ENCODE results near the gene TFR2. TPM values are rescaled to one million over a fixed set of nuclear protein-coding genes. Genes with fewer than 3 reads are reported as not detected.

Gene TFR2
- total and polyA plus RNA-seq, 2 of the 13 experiments (the other 11 are each of a cell fraction or from before 2014, with no cell fraction given), result 36.9 to 64.2 TPM

DNA sequence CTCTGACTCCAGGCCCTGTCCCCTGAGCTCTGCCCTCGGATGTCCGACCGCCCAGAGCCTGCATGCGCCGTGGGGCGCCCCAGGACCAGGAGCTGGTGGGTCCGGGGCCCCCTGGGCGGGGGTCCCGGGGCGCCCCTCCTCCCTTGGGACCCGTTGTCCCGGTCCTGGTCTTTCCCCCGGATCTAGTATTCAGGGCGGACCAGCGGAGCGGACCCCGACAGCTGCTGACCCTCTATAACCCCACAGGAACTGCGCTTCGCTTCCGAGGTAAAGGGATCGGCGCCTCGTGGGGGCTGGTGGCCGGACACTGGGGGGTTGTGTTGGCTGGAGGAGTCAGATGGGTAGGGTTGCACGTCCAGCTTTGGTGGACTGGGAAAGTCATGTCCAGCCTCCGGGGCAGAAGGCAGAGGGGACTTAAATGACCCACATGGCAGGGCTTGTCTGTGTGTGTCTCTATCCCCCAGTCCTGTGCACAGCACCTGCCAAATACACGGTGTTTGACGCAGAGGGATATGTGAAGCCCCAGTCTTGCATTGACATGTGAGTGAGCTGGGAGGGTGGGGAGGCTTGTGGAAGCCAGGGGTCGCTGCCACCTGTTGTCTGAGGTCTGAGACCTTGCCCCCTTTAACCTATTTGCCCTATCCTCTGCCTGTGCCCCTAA lies 28.5 kb downstream of the TFR2 start (continued):
- TF ChIP-seq, protein P1, sequence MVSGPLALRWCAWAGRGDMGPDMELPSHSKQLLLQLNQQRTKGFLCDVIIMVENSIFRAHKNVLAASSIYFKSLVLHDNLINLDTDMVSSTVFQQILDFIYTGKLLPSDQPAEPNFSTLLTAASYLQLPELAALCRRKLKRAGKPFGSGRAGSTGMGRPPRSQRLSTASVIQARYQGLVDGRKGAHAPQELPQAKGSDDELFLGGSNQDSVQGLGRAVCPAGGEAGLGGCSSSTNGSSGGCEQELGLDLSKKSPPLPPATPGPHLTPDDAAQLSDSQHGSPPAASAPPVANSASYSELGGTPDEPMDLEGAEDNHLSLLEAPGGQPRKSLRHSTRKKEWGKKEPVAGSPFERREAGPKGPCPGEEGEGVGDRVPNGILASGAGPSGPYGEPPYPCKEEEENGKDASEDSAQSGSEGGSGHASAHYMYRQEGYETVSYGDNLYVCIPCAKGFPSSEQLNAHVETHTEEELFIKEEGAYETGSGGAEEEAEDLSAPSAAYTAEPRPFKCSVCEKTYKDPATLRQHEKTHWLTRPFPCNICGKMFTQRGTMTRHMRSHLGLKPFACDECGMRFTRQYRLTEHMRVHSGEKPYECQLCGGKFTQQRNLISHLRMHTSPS (CRISPR knock-in tag; IDR thresholded peaks at IDR 0.05; ENCODE audit: low read depth), result no peak
- TF ChIP-seq MYNN (CRISPR knock-in tag; IDR thresholded peaks at IDR 0.05; ENCODE audit: low read depth), result no peak
- no peak for TF ChIP-seq ZFP36L2 (CRISPR knock-in tag; IDR thresholded peaks at IDR 0.05)
- no peak for TF ChIP-seq FOXJ3 (CRISPR knock-in tag; IDR thresholded peaks at IDR 0.05; ENCODE audit: borderline replicate concordance)
- TF ChIP-seq, protein P2, sequence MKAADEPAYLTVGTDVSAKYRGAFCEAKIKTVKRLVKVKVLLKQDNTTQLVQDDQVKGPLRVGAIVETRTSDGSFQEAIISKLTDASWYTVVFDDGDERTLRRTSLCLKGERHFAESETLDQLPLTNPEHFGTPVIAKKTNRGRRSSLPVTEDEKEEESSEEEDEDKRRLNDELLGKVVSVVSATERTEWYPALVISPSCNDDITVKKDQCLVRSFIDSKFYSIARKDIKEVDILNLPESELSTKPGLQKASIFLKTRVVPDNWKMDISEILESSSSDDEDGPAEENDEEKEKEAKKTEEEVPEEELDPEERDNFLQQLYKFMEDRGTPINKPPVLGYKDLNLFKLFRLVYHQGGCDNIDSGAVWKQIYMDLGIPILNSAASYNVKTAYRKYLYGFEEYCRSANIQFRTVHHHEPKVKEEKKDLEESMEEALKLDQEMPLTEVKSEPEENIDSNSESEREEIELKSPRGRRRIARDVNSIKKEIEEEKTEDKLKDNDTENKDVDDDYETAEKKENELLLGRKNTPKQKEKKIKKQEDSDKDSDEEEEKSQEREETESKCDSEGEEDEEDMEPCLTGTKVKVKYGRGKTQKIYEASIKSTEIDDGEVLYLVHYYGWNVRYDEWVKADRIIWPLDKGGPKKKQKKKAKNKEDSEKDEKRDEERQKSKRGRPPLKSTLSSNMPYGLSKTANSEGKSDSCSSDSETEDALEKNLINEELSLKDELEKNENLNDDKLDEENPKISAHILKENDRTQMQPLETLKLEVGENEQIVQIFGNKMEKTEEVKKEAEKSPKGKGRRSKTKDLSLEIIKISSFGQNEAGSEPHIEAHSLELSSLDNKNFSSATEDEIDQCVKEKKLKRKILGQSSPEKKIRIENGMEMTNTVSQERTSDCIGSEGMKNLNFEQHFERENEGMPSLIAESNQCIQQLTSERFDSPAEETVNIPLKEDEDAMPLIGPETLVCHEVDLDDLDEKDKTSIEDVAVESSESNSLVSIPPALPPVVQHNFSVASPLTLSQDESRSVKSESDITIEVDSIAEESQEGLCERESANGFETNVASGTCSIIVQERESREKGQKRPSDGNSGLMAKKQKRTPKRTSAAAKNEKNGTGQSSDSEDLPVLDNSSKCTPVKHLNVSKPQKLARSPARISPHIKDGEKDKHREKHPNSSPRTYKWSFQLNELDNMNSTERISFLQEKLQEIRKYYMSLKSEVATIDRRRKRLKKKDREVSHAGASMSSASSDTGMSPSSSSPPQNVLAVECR (CRISPR knock-in tag; IDR thresholded peaks at IDR 0.05; ENCODE audit: borderline replicate concordance), result no peak
- TF ChIP-seq, protein P3, sequence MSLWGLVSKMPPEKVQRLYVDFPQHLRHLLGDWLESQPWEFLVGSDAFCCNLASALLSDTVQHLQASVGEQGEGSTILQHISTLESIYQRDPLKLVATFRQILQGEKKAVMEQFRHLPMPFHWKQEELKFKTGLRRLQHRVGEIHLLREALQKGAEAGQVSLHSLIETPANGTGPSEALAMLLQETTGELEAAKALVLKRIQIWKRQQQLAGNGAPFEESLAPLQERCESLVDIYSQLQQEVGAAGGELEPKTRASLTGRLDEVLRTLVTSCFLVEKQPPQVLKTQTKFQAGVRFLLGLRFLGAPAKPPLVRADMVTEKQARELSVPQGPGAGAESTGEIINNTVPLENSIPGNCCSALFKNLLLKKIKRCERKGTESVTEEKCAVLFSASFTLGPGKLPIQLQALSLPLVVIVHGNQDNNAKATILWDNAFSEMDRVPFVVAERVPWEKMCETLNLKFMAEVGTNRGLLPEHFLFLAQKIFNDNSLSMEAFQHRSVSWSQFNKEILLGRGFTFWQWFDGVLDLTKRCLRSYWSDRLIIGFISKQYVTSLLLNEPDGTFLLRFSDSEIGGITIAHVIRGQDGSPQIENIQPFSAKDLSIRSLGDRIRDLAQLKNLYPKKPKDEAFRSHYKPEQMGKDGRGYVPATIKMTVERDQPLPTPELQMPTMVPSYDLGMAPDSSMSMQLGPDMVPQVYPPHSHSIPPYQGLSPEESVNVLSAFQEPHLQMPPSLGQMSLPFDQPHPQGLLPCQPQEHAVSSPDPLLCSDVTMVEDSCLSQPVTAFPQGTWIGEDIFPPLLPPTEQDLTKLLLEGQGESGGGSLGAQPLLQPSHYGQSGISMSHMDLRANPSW (CRISPR knock-in tag; IDR thresholded peaks at IDR 0.05; ENCODE audit: borderline replicate concordance), result no peak
- no peak for TF ChIP-seq RCOR2 (CRISPR knock-in tag; IDR thresholded peaks at IDR 0.05)
- peak; percentile 27; the same call in 1 of the 2 replicates for TF ChIP-seq SMC3 (IDR thresholded peaks at IDR 0.05; ENCODE audit: low read length)
- TF ChIP-seq, protein P4, sequence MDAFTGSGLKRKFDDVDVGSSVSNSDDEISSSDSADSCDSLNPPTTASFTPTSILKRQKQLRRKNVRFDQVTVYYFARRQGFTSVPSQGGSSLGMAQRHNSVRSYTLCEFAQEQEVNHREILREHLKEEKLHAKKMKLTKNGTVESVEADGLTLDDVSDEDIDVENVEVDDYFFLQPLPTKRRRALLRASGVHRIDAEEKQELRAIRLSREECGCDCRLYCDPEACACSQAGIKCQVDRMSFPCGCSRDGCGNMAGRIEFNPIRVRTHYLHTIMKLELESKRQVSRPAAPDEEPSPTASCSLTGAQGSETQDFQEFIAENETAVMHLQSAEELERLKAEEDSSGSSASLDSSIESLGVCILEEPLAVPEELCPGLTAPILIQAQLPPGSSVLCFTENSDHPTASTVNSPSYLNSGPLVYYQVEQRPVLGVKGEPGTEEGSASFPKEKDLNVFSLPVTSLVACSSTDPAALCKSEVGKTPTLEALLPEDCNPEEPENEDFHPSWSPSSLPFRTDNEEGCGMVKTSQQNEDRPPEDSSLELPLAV (CRISPR knock-in tag; conservative IDR thresholded peaks at IDR 0.05; ENCODE audit: low read depth), result no peak
- TF ChIP-seq SRSF1 (optimal IDR thresholded peaks at IDR 0.05; ENCODE audit: low read depth, low read length), result no peak
- TF ChIP-seq NCOR1 (IDR thresholded peaks at IDR 0.05; ENCODE audit: borderline replicate concordance, low read length), result no peak
- 0 out of 2 replicates have a peak, but pooled peaks have one; percentile 6 for TF ChIP-seq PCBP1 (IDR thresholded peaks at IDR 0.05; ENCODE audit: borderline replicate concordance, low read depth, low read length)
- no peak for TF ChIP-seq SALL2 (CRISPR knock-in tag; IDR thresholded peaks at IDR 0.05)
- TF ChIP-seq, protein P5, sequence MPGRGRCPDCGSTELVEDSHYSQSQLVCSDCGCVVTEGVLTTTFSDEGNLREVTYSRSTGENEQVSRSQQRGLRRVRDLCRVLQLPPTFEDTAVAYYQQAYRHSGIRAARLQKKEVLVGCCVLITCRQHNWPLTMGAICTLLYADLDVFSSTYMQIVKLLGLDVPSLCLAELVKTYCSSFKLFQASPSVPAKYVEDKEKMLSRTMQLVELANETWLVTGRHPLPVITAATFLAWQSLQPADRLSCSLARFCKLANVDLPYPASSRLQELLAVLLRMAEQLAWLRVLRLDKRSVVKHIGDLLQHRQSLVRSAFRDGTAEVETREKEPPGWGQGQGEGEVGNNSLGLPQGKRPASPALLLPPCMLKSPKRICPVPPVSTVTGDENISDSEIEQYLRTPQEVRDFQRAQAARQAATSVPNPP (CRISPR knock-in tag; IDR thresholded peaks at IDR 0.05), result no peak
- TF ChIP-seq, protein P6, sequence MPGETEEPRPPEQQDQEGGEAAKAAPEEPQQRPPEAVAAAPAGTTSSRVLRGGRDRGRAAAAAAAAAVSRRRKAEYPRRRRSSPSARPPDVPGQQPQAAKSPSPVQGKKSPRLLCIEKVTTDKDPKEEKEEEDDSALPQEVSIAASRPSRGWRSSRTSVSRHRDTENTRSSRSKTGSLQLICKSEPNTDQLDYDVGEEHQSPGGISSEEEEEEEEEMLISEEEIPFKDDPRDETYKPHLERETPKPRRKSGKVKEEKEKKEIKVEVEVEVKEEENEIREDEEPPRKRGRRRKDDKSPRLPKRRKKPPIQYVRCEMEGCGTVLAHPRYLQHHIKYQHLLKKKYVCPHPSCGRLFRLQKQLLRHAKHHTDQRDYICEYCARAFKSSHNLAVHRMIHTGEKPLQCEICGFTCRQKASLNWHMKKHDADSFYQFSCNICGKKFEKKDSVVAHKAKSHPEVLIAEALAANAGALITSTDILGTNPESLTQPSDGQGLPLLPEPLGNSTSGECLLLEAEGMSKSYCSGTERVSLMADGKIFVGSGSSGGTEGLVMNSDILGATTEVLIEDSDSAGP (CRISPR knock-in tag; IDR thresholded peaks at IDR 0.05; ENCODE audit: borderline replicate concordance), result peak; percentile 28; the same call in 1 of the 2 replicates
